Activated CD8-positive, alpha-beta memory T cell treated with anti-CD3 and anti-CD28 coated beads for 48 hours (primary cell): Measurements from ENCODE around the gene COL11A1.

Source experiments
- DNase-seq, 3 experiments: peaks; one replicate each; pipeline ENCODE4 v3.0.0-alpha.2; 2020; ENCODE audit warnings: low read depth in 2 of 3, low spot score in 2 of 3

COL11A1 gene

GRCh38 chr1:102919659-102920058 lies 188.7 kb downstream of the COL11A1 start:
- DNase-seq: no peak

- no peak for DNase-seq
These were observed 206.3 kb downstream of the COL11A1 start for GRCh38 chr1:102901996-102902395.

- no peak for DNase-seq
These were observed 208.4 kb downstream of the COL11A1 start for GRCh38 chr1:102899935-102900334.

GRCh38 chr1:102897557-102897956 lies 210.8 kb downstream of the COL11A1 start:
- DNase-seq: no peak

- no peak for DNase-seq
These were observed 211.6 kb downstream of the COL11A1 start for GRCh38 chr1:102896771-102897170.

- no peak for DNase-seq
These were observed 212.0 kb downstream of the COL11A1 start for GRCh38 chr1:102896286-102896685.

- no peak for DNase-seq
These were observed 216.3 kb downstream of the COL11A1 start for GRCh38 chr1:102891868-102892625.

- DNase-seq: no peak
These were observed 221.7 kb downstream of the COL11A1 start for GRCh38 chr1:102886638-102887037.

- no peak for DNase-seq
These were observed 224.1 kb downstream of the COL11A1 start for GRCh38 chr1:102884238-102884637.

- DNase-seq: no peak
These were observed 228.8 kb downstream of the COL11A1 start for GRCh38 chr1:102879439-102879993.

- no peak for DNase-seq
These were observed 232.6 kb downstream of the COL11A1 start for GRCh38 chr1:102875756-102876155.

- no peak for DNase-seq
These were observed 235.8 kb downstream of the COL11A1 start for GRCh38 chr1:102872526-102872925.

- no peak for DNase-seq
These were observed 236.2 kb downstream of the COL11A1 start for GRCh38 chr1:102872097-102872496.

- DNase-seq: no peak
These were observed 244.6 kb downstream of the COL11A1 start for GRCh38 chr1:102863704-102864103.

- DNase-seq: no peak
These were observed 247.1 kb downstream of the COL11A1 start for GRCh38 chr1:102861247-102861646.

- DNase-seq: no peak
These were observed 249.6 kb downstream of the COL11A1 start for GRCh38 chr1:102858695-102859094.

- no peak for DNase-seq
These were observed 251.1 kb downstream of the COL11A1 start for GRCh38 chr1:102857251-102857650.

- no peak for DNase-seq
These were observed 254.6 kb downstream of the COL11A1 start for GRCh38 chr1:102853701-102854187.

- DNase-seq: no peak
These were observed 255.2 kb downstream of the COL11A1 start for GRCh38 chr1:102853136-102853535.

GRCh38 chr1:102852613-102853012 lies 255.7 kb downstream of the COL11A1 start:
- no peak for DNase-seq

- no peak for DNase-seq
These were observed 256.7 kb downstream of the COL11A1 start for GRCh38 chr1:102851616-102852015.

- no peak for DNase-seq
These were observed 265.7 kb downstream of the COL11A1 start for GRCh38 chr1:102842606-102843005.

- DNase-seq: no peak
These were observed 267.6 kb downstream of the COL11A1 start for GRCh38 chr1:102840741-102841140.
